ENCODE results near the gene SEMA7A.
"Not testable (repeated sequence)": the region's sequence is repeated elsewhere in the genome, so short reads cannot be mapped to it uniquely, and the experiment has no call there.

The SEMA7A gene

DNA sequence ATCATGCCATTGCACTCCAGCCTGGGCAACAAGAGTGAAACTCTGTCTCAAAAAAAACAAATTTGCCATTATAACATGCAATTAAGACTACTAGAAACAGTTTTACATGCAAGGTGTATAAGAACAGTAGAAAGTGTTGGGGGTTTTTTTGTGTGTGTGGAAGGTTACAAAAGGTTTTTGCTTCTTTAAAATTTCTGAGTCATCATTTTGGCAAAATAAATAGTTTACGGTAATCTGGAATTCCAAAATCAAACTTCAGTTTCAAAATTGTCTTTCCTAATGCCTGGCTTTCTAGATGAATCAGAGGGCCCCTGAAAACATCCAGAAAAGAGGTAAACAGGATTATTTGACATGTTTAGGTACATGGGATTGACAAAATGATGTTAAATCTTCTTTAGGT is 72.9 kb downstream of the SEMA7A start:
- not testable (repeated sequence) for H3K27ac ChIP-seq (ENCODE audit: low read depth, low read length); H3K36me3 ChIP-seq (ENCODE audit: control insufficient read depth, insufficient read depth, low read length); H3K9me3 ChIP-seq (ENCODE audit: control insufficient read depth, insufficient read depth, low read length); H3K4me3 ChIP-seq (ENCODE audit: low read depth, low read length); H3K9ac ChIP-seq (ENCODE audit: low read depth, low read length)
- Histone ChIP-seq H3K4me1 (ENCODE audit: control insufficient read depth, insufficient read depth, low read length) (peaks cover 32% of the 10 kb centered on the region), H3K27me3 (ENCODE audit: control insufficient read depth, insufficient read depth, low read length) (peaks cover 18% of the 10 kb centered on the region)

DNA sequence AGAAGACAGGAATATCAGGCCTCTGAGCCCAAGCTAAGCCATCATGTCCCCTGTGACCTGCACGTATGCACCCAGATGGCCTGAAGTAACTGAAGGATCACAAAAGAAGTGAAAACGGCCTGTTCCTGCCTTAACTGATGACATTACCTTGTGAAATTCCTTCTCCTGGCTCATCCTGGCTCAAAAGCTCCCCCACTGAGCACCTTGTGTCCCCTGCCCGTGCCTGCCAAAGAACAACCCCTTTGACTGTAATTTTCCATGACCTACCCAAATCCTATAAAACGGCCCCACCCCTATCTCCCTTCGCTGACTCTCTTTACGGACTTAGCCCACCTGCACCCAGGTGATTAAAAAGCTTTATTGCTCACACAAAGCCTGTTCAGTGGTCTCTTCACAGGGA is 74.4 kb downstream of the SEMA7A start:
- Histone ChIP-seq H3K4me1 (ENCODE audit: control insufficient read depth, insufficient read depth, low read length) (peaks cover 21% of the 10 kb centered on the region), H3K27ac (ENCODE audit: low read depth, low read length) (peak overlapping the region; percentile 57)
- not testable (repeated sequence) for H3K4me3 ChIP-seq (ENCODE audit: low read depth, low read length); H3K9me3 ChIP-seq (ENCODE audit: control insufficient read depth, insufficient read depth, low read length); H3K36me3 ChIP-seq (ENCODE audit: control insufficient read depth, insufficient read depth, low read length); H3K27me3 ChIP-seq (ENCODE audit: control insufficient read depth, insufficient read depth, low read length); H3K9ac ChIP-seq (ENCODE audit: low read depth, low read length)

All from HUES48 (cell line).